Retinal pigment epithelial cell (primary cell): Measurements from ENCODE around the gene GNGT2.
"Not testable (repeated sequence)": the region's sequence is repeated elsewhere in the genome, so short reads cannot be mapped to it uniquely, and the experiment has no call there.

Source experiments
- DNase-seq: peaks from one replicate; pipeline ENCODE4 v3.0.0-alpha.2; 2010; ENCODE audit warnings: low read depth
- H3K4me3 ChIP-seq: 2 replicates; pipeline ENCODE4 v1.5.1; 2011; ENCODE audit warnings: mild to moderate bottlenecking, low read length, control low read depth, moderate library complexity
- TF ChIP-seq, protein P1 (sequence below): conservative IDR thresholded peaks from 2 replicates; pipeline ENCODE4 v1.5.1; 2011; ENCODE audit warnings: low read depth, low read length, control low read depth, inconsistent platforms

The GNGT2 gene

GRCh38 chr17:49194297-49194607 is 16.1 kb downstream of the GNGT2 start:
- H3K4me3 ChIP-seq: no peak overlapping the region
- no peak for DNase-seq
- TF ChIP-seq, protein P1, sequence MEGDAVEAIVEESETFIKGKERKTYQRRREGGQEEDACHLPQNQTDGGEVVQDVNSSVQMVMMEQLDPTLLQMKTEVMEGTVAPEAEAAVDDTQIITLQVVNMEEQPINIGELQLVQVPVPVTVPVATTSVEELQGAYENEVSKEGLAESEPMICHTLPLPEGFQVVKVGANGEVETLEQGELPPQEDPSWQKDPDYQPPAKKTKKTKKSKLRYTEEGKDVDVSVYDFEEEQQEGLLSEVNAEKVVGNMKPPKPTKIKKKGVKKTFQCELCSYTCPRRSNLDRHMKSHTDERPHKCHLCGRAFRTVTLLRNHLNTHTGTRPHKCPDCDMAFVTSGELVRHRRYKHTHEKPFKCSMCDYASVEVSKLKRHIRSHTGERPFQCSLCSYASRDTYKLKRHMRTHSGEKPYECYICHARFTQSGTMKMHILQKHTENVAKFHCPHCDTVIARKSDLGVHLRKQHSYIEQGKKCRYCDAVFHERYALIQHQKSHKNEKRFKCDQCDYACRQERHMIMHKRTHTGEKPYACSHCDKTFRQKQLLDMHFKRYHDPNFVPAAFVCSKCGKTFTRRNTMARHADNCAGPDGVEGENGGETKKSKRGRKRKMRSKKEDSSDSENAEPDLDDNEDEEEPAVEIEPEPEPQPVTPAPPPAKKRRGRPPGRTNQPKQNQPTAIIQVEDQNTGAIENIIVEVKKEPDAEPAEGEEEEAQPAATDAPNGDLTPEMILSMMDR: no peak

DNA sequence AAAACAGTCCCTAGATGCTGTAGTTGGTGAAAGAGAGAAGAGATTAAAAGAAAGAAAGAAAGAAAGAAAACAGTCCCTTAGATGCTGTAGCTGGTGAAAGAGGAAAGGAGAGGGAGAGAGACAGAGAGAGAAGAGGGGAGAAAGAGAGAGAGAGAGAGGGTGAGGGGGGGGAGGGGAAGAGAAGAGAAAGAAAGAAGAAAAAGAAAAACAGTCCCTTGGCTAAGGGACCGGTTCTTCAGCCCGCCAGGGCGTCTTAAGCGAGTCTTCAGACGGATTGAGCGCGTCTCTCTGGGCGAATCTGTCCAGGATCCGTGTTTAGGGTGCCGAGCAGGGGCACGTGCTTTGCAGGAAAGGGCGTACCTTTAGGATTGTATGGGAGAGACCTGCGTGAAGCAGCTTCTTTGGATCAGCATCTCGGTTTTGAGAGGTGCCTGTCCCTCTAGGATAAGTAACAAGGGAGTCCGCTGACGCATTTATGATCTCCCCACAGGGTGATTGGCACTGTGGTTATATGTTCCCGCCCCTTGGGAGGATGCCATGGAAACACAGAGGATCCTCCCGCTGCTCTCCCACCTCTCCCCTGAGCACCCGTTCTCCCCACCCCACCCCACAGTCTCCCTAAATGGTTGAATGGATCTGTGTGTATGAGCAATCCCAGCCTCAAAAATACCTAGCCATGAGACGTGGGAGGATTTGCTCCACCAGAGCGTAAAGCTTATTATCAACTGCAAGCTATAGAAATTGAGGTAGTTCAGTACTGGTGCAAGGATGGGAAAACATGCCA is 16.7 kb downstream of the GNGT2 start:
- peak overlapping the region; percentile 81 for H3K4me3 ChIP-seq
- DNase-seq: peak; percentile 39
- TF ChIP-seq, protein P1: no peak

DNA sequence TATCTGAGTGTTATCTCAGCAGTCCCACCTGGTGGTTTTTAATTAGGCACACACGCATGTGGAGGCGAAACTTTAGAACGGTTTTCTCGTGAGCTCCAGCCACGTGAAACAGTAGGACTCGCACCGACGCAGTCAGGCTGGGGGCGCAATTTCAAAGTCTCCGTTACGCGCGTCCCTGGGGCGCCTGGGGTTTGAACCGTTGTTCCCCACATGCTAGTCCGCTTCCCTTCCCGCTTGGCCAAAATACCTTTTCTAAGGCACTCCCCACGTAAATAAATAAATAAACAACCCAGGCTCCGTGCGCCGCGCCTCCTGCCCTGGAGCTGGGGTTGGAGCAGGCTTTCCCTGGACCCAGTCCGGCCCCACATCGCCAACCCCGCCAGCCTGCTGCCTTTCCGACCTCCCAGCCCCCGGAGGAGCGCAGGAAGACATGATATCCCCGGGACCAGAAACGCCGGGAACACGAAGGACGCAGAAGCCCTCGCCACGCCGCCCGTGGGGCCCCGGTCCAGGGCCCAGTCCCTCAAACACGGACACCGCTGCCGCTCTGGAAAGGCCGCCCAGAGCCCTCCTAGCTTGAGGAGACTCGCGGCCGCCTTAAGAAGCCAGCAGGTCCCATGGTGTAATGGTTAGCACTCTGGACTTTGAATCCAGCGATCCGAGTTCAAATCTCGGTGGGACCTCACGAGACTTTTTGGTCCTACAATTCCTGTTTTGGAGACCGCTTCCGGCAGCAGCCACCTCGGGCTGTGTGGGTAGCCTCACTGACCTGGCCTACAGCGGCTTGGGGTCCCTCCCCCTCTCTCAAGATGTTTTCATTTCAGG is 18.2 kb downstream of the GNGT2 start:
- peak overlapping the region; percentile 81 for H3K4me3 ChIP-seq
- TF ChIP-seq, protein P1: peak; percentile 39
- peak; percentile 62 for DNase-seq

- H3K4me3 ChIP-seq: peak overlapping the region; percentile 81
- TF ChIP-seq, protein P1: no peak
- DNase-seq: no peak
These were observed 18.9 kb downstream of the GNGT2 start for GRCh38 chr17:49191409-49191916.

GRCh38 chr17:49190932-49191331 is 19.4 kb downstream of the GNGT2 start:
- TF ChIP-seq, protein P1: no peak
- no peak for DNase-seq
- H3K4me3 ChIP-seq: no peak overlapping the region

- TF ChIP-seq, protein P1: no peak
- H3K4me3 ChIP-seq: no peak overlapping the region
- no peak for DNase-seq
These were observed 23.1 kb downstream of the GNGT2 start for GRCh38 chr17:49187301-49187700.

GRCh38 chr17:49185381-49185780 is 25.0 kb downstream of the GNGT2 start:
- DNase-seq, H3K4me3 ChIP-seq: not testable (repeated sequence)

DNA sequence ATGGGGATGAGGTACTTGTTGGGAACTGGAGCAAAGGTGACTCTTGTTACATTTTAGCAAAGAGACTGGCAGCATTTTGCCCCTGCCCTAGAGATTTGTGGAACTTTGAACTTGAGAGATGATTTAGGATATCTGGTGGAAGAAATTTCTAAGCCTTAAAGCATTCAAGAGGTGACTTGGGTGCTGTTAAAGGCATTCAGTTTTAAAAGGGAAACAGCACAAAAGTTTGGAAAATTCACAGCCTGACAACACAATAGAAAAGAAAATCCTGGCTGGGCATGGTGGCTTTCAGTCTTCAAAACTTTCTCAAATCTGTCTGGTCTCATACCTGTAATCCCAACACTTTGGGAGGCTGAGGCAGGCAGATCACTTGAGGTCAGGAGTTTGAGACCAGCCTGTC is 25.9 kb downstream of the GNGT2 start:
- DNase-seq, H3K4me3 ChIP-seq: not testable (repeated sequence)
